OCI-LY1 (cell line): ENCODE measurements around the gene PYGM.

Experiments
- EZH2 ChIP-seq: fragments of 200-600 bp; sonication (generic), shearing (Covaris generic); IDR thresholded peaks from 2 replicates; pipeline ENCODE4 v1.8.0; 2017; ENCODE audit warnings: borderline replicate concordance, mixed run types, mild to moderate bottlenecking, antibody characterized with exemption, low read length, moderate library complexity, mixed read lengths
- TF ChIP-seq, protein P1 (sequence below): fragments of 200-600 bp; sonication (generic), shearing (Covaris generic); IDR thresholded peaks from 2 replicates; pipeline ENCODE4 v1.5.1; 2017; ENCODE audit warnings: mild to moderate bottlenecking, antibody characterized with exemption, low read length, moderate library complexity, mixed read lengths

DNA sequence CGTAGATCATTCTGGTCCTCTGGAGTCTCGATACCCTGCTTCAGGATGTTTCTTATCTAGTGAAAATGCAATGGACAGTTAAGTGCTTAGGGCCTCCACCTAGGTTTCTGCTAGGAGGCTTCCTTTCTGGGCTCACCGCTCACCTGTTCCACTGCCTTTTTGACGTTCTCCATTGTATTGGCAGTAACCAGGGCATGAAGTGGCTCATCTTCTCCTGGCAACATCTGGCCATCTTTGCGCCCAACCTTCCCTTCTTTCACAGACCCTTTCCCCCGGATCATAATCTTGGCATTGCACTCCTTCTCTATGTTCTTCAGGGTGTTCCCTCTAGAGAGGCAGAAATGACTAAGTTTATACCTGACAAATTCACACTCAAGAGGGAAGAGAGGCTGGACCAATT is 9.5 kb upstream of the PYGM start:
- TF ChIP-seq, protein P1, sequence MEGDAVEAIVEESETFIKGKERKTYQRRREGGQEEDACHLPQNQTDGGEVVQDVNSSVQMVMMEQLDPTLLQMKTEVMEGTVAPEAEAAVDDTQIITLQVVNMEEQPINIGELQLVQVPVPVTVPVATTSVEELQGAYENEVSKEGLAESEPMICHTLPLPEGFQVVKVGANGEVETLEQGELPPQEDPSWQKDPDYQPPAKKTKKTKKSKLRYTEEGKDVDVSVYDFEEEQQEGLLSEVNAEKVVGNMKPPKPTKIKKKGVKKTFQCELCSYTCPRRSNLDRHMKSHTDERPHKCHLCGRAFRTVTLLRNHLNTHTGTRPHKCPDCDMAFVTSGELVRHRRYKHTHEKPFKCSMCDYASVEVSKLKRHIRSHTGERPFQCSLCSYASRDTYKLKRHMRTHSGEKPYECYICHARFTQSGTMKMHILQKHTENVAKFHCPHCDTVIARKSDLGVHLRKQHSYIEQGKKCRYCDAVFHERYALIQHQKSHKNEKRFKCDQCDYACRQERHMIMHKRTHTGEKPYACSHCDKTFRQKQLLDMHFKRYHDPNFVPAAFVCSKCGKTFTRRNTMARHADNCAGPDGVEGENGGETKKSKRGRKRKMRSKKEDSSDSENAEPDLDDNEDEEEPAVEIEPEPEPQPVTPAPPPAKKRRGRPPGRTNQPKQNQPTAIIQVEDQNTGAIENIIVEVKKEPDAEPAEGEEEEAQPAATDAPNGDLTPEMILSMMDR: no peak
- TF ChIP-seq EZH2: no peak
